CD14-positive monocyte (primary cell): ENCODE results near the gene SIN3A. TPM values are rescaled to one million over a fixed set of nuclear protein-coding genes. Genes with fewer than 3 reads are reported as not detected.
A peak's percentile ranks its signal among the peaks of the same experiment; 100 is the strongest.

ENCODE experiments used
- DNase-seq, 3 donors: peaks; one replicate each; pipeline ENCODE4 v3.0.0-alpha.2; 2011 to 2022
- H2AFZ ChIP-seq: 2 replicates; pipeline ENCODE4 v1.6.0; 2012; ENCODE audit warnings: mild to moderate bottlenecking, low read depth, low read length, inconsistent platforms; ENCODE audit not compliant: insufficient read depth, poor library complexity, severe bottlenecking
- H3K27ac ChIP-seq, 2 donors: 1 replicate in 1 of 2; 2 replicates in 1 of 2; pipeline ENCODE4 v1.5.1; 2012 to 2013; ENCODE audit warnings: low read length in 2 of 2, control low read depth in 1 of 2, inconsistent platforms in 1 of 2, low read depth in 1 of 2, mild to moderate bottlenecking in 1 of 2
- H3K27me3 ChIP-seq, 2 donors: one replicate each; pipeline versions ENCODE4 v1.6.0 to v1.6.1; 2011 to 2013; ENCODE audit warnings: low read length in 2 of 2; ENCODE audit not compliant: control insufficient read depth in 2 of 2, insufficient read depth in 2 of 2
- H3K36me3 ChIP-seq, 2 donors: replicated peaks in 1 of 2; 1 replicate in 1 of 2; 2 replicates in 1 of 2; pipeline versions ENCODE4 v1.5.1 to v1.6.1; 2012 to 2013; ENCODE audit warnings: low read length in 2 of 2, control low read depth in 1 of 2, inconsistent platforms in 1 of 2, mild to moderate bottlenecking in 1 of 2; ENCODE audit not compliant: insufficient read depth in 2 of 2, control insufficient read depth in 1 of 2
- H3K4me1 ChIP-seq, 2 donors: 1 replicate in 1 of 2; 2 replicates in 1 of 2; pipeline versions ENCODE4 v1.5.1 to v1.6.1; 2012 to 2013; ENCODE audit warnings: low read length in 2 of 2, control low read depth in 1 of 2, inconsistent platforms in 1 of 2, mild to moderate bottlenecking in 1 of 2, moderate library complexity in 1 of 2; ENCODE audit not compliant: insufficient read depth in 2 of 2, control insufficient read depth in 1 of 2
- H3K4me2 ChIP-seq: replicated peaks from 2 replicates; pipeline ENCODE3; 2012; ENCODE audit warnings: low read length, moderate library complexity, mild to moderate bottlenecking; ENCODE audit not compliant: poor library complexity, severe bottlenecking; ENCODE audit errors: extremely low read depth
- H3K4me3 ChIP-seq, 3 experiments: fragments of 200-600 bp in 1 of 3; sonication (generic) in 1 of 3; replicated peaks in 1 of 3; 1 replicate in 2 of 3; 2 replicates in 1 of 3; pipeline ENCODE4 v1.5.1; 2011 to 2013; ENCODE audit warnings: low read length in 3 of 3, mild to moderate bottlenecking in 3 of 3, control low read depth in 2 of 3, low read depth in 2 of 3, inconsistent platforms in 1 of 3, moderate library complexity in 1 of 3
- H3K79me2 ChIP-seq: 2 replicates; pipeline ENCODE4 v1.6.0; 2012; ENCODE audit warnings: mild to moderate bottlenecking, control low read depth, inconsistent platforms, low read length, moderate library complexity; ENCODE audit not compliant: insufficient read depth
- H3K9ac ChIP-seq: 2 replicates; pipeline ENCODE4 v1.6.0; 2017; ENCODE audit warnings: low read length, mild to moderate bottlenecking; ENCODE audit not compliant: insufficient read depth, poor library complexity, severe bottlenecking
- H3K9me3 ChIP-seq, 2 donors: replicated peaks in 1 of 2; 1 replicate in 1 of 2; 2 replicates in 1 of 2; pipeline versions ENCODE4 v1.5.1 to v1.6.1; 2012 to 2013; ENCODE audit warnings: low read length in 2 of 2, control low read depth in 1 of 2; ENCODE audit not compliant: control insufficient read depth in 1 of 2, insufficient read depth in 1 of 2
- H4K20me1 ChIP-seq: 2 replicates; pipeline ENCODE4 v1.6.0; 2012; ENCODE audit warnings: mild to moderate bottlenecking, low read length, control low read depth, moderate library complexity; ENCODE audit not compliant: insufficient read depth
- H3K27ac Mint-ChIP-seq, 7 donors: one replicate each; pipeline ENCODE4 v1.8.0; 2020; ENCODE audit warnings: mild to moderate bottlenecking in 7 of 7, mixed read lengths in 7 of 7, moderate library complexity in 6 of 7, inconsistent platforms in 2 of 7
- H3K27me3 Mint-ChIP-seq, 3 donors: one replicate each; pipeline ENCODE4 v1.8.0; 2021 to 2022; ENCODE audit warnings: low read depth in 3 of 3, mild to moderate bottlenecking in 3 of 3, mixed read lengths in 3 of 3, moderate library complexity in 3 of 3, inconsistent platforms in 1 of 3
- H3K36me3 Mint-ChIP-seq, 2 donors: one replicate each; pipeline ENCODE4 v1.8.0; 2020; ENCODE audit warnings: mixed read lengths in 2 of 2, inconsistent platforms in 1 of 2, mild to moderate bottlenecking in 1 of 2
- H3K4me1 Mint-ChIP-seq: one replicate; pipeline ENCODE4 v1.8.0; 2020; ENCODE audit warnings: mild to moderate bottlenecking, mixed read lengths
- H3K4me3 Mint-ChIP-seq, 2 donors: one replicate each; pipeline ENCODE4 v1.8.0; 2020; ENCODE audit warnings: mild to moderate bottlenecking in 2 of 2, mixed read lengths in 2 of 2, moderate library complexity in 1 of 2
- H3K9me3 Mint-ChIP-seq, 7 donors: one replicate each; pipeline ENCODE4 v1.8.0; 2020 to 2022; ENCODE audit warnings: mixed read lengths in 7 of 7, mild to moderate bottlenecking in 6 of 7, moderate library complexity in 6 of 7, inconsistent platforms in 2 of 7
- WGBS: methylation state at CpG from one replicate; pipeline ENCODE4 v1.1.5; 2013; ENCODE audit warnings: missing lambda C conversion rate; ENCODE audit not compliant: insufficient coverage; 5-methylcytosine and 5-hydroxymethylcytosine counted together
- intact Hi-C, 2 donors: fragments of 100-400 bp; cut with micrococcal nuclease; formaldehyde crosslinking; loops; one replicate each; pipeline versions ENCODE4 v1.15.0 to v1.15.1; 2023
- polyA plus RNA-seq, 3 donors: library from polyadenylated mRNA; depleted of rRNA in 1 of 3; unstranded in 2 of 3; stranded (reverse) in 1 of 3; fragments of 300-500 nt in 2 of 3; fragments of >200 nt in 1 of 3; fragmentation: Illumina TruSeq in 2 of 3; gene quantifications; 1 replicate in 2 of 3; 2 replicates in 1 of 3; pipeline ENCODE4 v1.2.3, GENCODE V29; 2012 to 2021
- TF ChIP-seq, protein P1 (sequence below): fragments of 200-600 bp; IDR thresholded peaks from one replicate; pipeline ENCODE4 v1.8.0; 2022; ENCODE audit warnings: antibody characterized with exemption, mild to moderate bottlenecking

SIN3A gene
- polyA plus RNA-seq, 3 donors: 2.3 to 20.7 (median 7.9) TPM

DNA sequence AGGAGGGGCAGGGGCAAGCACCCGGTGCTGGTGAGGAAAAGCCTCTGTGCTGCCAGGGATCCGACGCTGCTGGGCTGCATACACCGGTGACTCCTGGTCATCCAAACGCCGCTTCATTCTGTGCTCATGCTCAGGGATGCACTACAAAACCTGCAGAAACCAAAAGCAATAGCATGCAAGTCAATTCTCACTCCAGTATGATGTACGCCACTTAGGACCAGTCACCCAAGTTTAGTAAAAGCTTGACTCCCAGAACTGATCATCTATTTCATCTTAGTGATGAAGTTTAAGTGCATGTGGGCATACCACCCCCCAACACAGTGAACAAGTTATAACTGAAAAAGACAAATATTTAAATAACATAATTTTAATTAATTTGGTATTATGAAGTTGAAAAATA lies 21.2 kb downstream of the SIN3A start:
- H3K9me3 Mint-ChIP-seq: no peaks in the 10 kb centered on the region
- H3K4me3 Mint-ChIP-seq: no peak overlapping the region
- Histone ChIP-seq H4K20me1 (peaks cover 83% of the 10 kb centered on the region), H3K79me2 (peaks cover 95% of the 10 kb centered on the region), H3K4me1 (peaks cover 0 to 4% of the 10 kb centered on the region in 2 donors), H3K9me3 (no peaks in the 10 kb centered on the region), H3K36me3 (peaks cover 37 to 52% of the 10 kb centered on the region in 2 donors), H3K27me3 (no peaks in the 10 kb centered on the region), H3K4me2 (no peak overlapping the region), H3K9ac (no peak overlapping the region), H3K27ac (no peak overlapping the region), H3K4me3 (no peak overlapping the region), H2AFZ (no peak overlapping the region)
- peaks cover 32 to 49% of the 10 kb centered on the region in 2 donors for H3K36me3 Mint-ChIP-seq
- intact Hi-C loops: no loop called here
- WGBS: 100% methylated on average over 6 of the region's 7 CpGs
- TF ChIP-seq, protein P1, sequence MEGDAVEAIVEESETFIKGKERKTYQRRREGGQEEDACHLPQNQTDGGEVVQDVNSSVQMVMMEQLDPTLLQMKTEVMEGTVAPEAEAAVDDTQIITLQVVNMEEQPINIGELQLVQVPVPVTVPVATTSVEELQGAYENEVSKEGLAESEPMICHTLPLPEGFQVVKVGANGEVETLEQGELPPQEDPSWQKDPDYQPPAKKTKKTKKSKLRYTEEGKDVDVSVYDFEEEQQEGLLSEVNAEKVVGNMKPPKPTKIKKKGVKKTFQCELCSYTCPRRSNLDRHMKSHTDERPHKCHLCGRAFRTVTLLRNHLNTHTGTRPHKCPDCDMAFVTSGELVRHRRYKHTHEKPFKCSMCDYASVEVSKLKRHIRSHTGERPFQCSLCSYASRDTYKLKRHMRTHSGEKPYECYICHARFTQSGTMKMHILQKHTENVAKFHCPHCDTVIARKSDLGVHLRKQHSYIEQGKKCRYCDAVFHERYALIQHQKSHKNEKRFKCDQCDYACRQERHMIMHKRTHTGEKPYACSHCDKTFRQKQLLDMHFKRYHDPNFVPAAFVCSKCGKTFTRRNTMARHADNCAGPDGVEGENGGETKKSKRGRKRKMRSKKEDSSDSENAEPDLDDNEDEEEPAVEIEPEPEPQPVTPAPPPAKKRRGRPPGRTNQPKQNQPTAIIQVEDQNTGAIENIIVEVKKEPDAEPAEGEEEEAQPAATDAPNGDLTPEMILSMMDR: no peak
- no peak for DNase-seq
- peak overlapping the region in 1 of 7 donors; percentile 20 for H3K27ac Mint-ChIP-seq
- H3K4me1 Mint-ChIP-seq: peaks cover 9% of the 10 kb centered on the region
- peaks cover 0 to 2% (median 0%) of the 10 kb centered on the region in 3 donors for H3K27me3 Mint-ChIP-seq

DNA sequence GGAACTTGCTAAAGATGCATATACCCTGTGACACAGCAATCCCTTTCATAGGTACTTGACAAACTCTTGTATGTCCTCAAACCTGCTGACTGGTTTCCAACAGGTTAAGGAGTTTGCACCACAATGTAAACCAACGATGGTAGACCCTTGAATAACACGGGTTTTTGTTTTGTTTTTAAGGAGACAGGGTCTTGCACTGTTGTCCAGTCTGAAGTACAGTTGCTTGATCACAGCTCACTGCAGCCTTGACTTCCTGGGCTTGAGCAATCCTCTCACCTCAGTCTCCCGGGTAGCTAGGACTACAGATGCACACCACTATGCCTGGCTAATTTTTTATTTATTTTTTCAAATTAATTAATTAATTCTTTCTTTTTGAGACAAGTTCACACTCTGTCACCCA lies 23.3 kb downstream of the SIN3A start:
- peaks cover 9% of the 10 kb centered on the region for H3K4me1 Mint-ChIP-seq
- no peak for DNase-seq
- H3K27ac Mint-ChIP-seq: no peak overlapping the region
- 100% methylated on average over 2 of the region's 3 CpGs for WGBS
- Histone ChIP-seq H4K20me1 (peaks cover 62% of the 10 kb centered on the region), H3K4me1 (peaks cover 0 to 4% of the 10 kb centered on the region in 2 donors), H3K4me2 (no peak overlapping the region), H3K79me2 (peaks cover 85% of the 10 kb centered on the region), H3K27ac (no peak overlapping the region), H3K27me3 (no peaks in the 10 kb centered on the region), H3K9ac (no peak overlapping the region), H3K4me3 (no peak overlapping the region), H2AFZ (no peak overlapping the region), H3K36me3 (peaks cover 32 to 68% of the 10 kb centered on the region in 2 donors), H3K9me3 (no peaks in the 10 kb centered on the region)
- H3K27me3 Mint-ChIP-seq: peaks cover 0 to 2% (median 2%) of the 10 kb centered on the region in 3 donors
- TF ChIP-seq, protein P1: no peak
- H3K36me3 Mint-ChIP-seq: peaks cover 34 to 47% of the 10 kb centered on the region in 2 donors
- no peaks in the 10 kb centered on the region for H3K9me3 Mint-ChIP-seq
- intact Hi-C loops: no loop called here
- H3K4me3 Mint-ChIP-seq: no peak overlapping the region
